ENCODE data around the gene SLC13A5. TPM values are rescaled to one million over a fixed set of nuclear protein-coding genes. Genes with fewer than 3 reads are reported as not detected.
A peak's percentile ranks its signal among the peaks of the same experiment; 100 is the strongest.
"Not testable (repeated sequence)": the region's sequence is repeated elsewhere in the genome, so short reads cannot be mapped to it uniquely, and the experiment has no call there.

SLC13A5 gene
- total and polyA plus RNA-seq, 2 donors = 0.05 to 0.14 TPM

- Histone ChIP-seq H3K4me3 (ENCODE audit: low read length in 2 of 2) (no peak overlapping the region), H3K36me3 (ENCODE audit: control insufficient read depth in 2 of 2, insufficient read depth in 2 of 2, low read length in 1 of 2) (no peaks in the 10 kb centered on the region), H3K27ac (ENCODE audit: low read depth in 1 of 2, low read length in 1 of 2) (no peak overlapping the region), H3K9me3 (ENCODE audit: control insufficient read depth in 2 of 2, insufficient read depth in 1 of 2, low read length in 1 of 2) (no peaks in the 10 kb centered on the region), H3K27me3 (ENCODE audit: control insufficient read depth in 2 of 2, insufficient read depth in 1 of 2, low read length in 1 of 2) (peaks cover 0 to 36% of the 10 kb centered on the region in 2 donors), H3K4me1 (ENCODE audit: control insufficient read depth in 2 of 2, insufficient read depth in 2 of 2, low read length in 2 of 2) (peaks cover 0 to under 1% of the 10 kb centered on the region in 2 donors)
- peak in 4 of 9 donors; percentile 24 to 51 (median 40) for DNase-seq (ENCODE audit: low read depth in 6 of 9, low spot score in 9 of 9)
- 28% methylated on average over 9 of the region's 9 CpGs for WGBS
These were observed 47.1 kb downstream of the SLC13A5 start for GRCh38 chr17:6666077-6666521.

DNA sequence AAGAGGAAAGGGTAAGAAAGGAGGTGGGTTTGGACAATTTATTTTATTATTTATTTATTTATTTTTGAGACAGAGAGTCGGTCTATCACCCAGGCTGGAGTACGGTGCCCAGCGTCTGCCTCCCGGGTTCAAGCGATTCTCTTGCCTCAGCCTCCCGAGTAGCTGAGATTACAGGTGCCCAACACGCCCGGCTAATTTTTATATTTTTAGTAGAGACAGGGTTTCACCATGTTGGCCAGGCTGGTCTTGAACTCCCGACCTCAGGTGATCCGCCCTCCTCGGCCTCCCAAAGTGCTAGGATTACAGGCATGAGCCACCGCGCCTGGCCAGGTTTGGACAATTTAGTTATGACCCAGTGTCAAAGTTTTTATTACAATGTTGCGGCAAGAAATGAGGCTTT, 50.0 kb downstream of the SLC13A5 start:
- H3K4me3 ChIP-seq (ENCODE audit: low read length in 2 of 2); H3K4me1 ChIP-seq (ENCODE audit: control insufficient read depth in 2 of 2, insufficient read depth in 2 of 2, low read length in 2 of 2); H3K36me3 ChIP-seq (ENCODE audit: control insufficient read depth in 2 of 2, insufficient read depth in 2 of 2, low read length in 1 of 2); H3K27ac ChIP-seq (ENCODE audit: low read depth in 1 of 2, low read length in 1 of 2); DNase-seq (ENCODE audit: low read depth in 6 of 9, low spot score in 9 of 9); H3K9me3 ChIP-seq (ENCODE audit: control insufficient read depth in 2 of 2, insufficient read depth in 1 of 2, low read length in 1 of 2): not testable (repeated sequence)
- 96% methylated on average over 14 of the region's 14 CpGs for WGBS
- H3K27me3 ChIP-seq (ENCODE audit: control insufficient read depth in 2 of 2, insufficient read depth in 1 of 2, low read length in 1 of 2) = peaks cover 0 to 47% of the 10 kb centered on the region in 2 donors

- Histone ChIP-seq H3K27ac (ENCODE audit: low read depth in 1 of 2, low read length in 1 of 2) (no peak overlapping the region), H3K4me3 (ENCODE audit: low read length in 2 of 2) (no peak overlapping the region), H3K36me3 (ENCODE audit: control insufficient read depth in 2 of 2, insufficient read depth in 2 of 2, low read length in 1 of 2) (no peaks in the 10 kb centered on the region), H3K9me3 (ENCODE audit: control insufficient read depth in 2 of 2, insufficient read depth in 1 of 2, low read length in 1 of 2) (no peaks in the 10 kb centered on the region), H3K4me1 (ENCODE audit: control insufficient read depth in 2 of 2, insufficient read depth in 2 of 2, low read length in 2 of 2) (peaks cover 4 to 13% of the 10 kb centered on the region in 2 donors), H3K27me3 (ENCODE audit: control insufficient read depth in 2 of 2, insufficient read depth in 1 of 2, low read length in 1 of 2) (peaks cover 0 to 50% of the 10 kb centered on the region in 2 donors)
- 85% methylated on average over 2 of the region's 2 CpGs for WGBS
- DNase-seq (ENCODE audit: low read depth in 6 of 9, low spot score in 9 of 9) = no peak
These were observed 51.7 kb downstream of the SLC13A5 start for GRCh38 chr17:6661464-6661848.

DNA sequence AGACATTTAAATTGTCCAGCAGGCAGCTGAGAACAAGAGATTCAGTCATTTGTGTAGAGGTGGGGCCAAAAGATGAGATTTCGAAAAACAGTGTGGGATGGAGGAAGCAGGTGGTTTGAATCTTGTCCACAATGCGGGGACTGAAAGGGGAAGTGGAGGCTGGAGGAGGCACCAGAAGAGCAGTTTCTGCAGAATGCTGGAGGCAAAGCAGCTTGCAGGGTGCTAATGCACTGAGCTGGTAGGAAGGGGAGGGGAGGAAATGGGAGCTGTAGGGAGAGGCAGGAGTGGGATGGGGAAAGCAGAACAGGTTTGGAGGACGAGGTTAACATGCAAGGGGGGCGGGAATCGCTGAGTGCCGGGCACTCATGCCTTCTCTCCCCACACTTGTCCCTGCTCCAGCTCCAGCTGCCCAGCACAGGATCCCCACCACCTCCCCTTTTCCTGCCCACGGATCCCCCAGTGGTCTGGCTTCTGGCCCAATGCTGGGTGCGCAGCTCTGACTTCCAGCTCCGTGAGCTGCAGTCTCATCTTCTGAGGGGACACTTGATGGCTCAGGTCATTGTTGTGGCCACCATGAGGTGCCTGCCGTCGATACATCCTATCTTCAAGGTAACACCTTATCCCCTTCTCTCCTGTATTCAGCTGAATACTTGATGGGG, 52.2 kb downstream of the SLC13A5 start:
- Histone ChIP-seq H3K4me3 (ENCODE audit: low read length in 2 of 2) (no peak overlapping the region), H3K4me1 (ENCODE audit: control insufficient read depth in 2 of 2, insufficient read depth in 2 of 2, low read length in 2 of 2) (peaks cover 4 to 13% of the 10 kb centered on the region in 2 donors), H3K36me3 (ENCODE audit: control insufficient read depth in 2 of 2, insufficient read depth in 2 of 2, low read length in 1 of 2) (no peaks in the 10 kb centered on the region), H3K27me3 (ENCODE audit: control insufficient read depth in 2 of 2, insufficient read depth in 1 of 2, low read length in 1 of 2) (peaks cover 0 to 49% of the 10 kb centered on the region in 2 donors), H3K27ac (ENCODE audit: low read depth in 1 of 2, low read length in 1 of 2) (no peak overlapping the region), H3K9me3 (ENCODE audit: control insufficient read depth in 2 of 2, insufficient read depth in 1 of 2, low read length in 1 of 2) (no peaks in the 10 kb centered on the region)
- WGBS = 4% methylated on average over 11 of the region's 11 CpGs
- no peak for DNase-seq (ENCODE audit: low read depth in 6 of 9, low spot score in 9 of 9)

DNA sequence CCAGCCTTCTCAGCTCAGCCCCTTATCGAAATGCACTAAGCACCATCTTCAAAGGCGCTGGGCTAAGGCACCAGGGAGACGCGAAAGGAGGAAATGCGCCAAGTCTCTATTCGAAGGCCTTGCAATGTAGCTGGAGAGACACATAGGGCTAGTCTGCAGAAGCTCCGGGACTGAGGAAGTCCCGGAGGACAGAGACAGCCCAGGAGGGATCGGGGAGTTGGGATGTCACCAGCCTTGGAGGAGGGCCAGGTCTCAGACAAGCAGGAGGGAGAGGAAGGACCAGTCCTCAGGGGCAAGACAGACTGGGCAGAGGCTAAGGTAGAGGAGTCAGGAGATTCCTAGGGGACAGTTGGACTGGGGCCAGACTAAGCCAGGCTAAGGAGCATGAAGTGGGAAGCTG, 53.1 kb downstream of the SLC13A5 start:
- Histone ChIP-seq H3K36me3 (ENCODE audit: control insufficient read depth in 2 of 2, insufficient read depth in 2 of 2, low read length in 1 of 2) (no peaks in the 10 kb centered on the region), H3K27me3 (ENCODE audit: control insufficient read depth in 2 of 2, insufficient read depth in 1 of 2, low read length in 1 of 2) (peaks cover 4 to 55% of the 10 kb centered on the region in 2 donors), H3K27ac (ENCODE audit: low read depth in 1 of 2, low read length in 1 of 2) (no peak overlapping the region), H3K4me3 (ENCODE audit: low read length in 2 of 2) (no peak overlapping the region), H3K9me3 (ENCODE audit: control insufficient read depth in 2 of 2, insufficient read depth in 1 of 2, low read length in 1 of 2) (no peaks in the 10 kb centered on the region), H3K4me1 (ENCODE audit: control insufficient read depth in 2 of 2, insufficient read depth in 2 of 2, low read length in 2 of 2) (peaks cover 8 to 17% of the 10 kb centered on the region in 2 donors)
- DNase-seq (ENCODE audit: low read depth in 6 of 9, low spot score in 9 of 9) = no peak
- WGBS = 87% methylated on average over 9 of the region's 9 CpGs

DNA sequence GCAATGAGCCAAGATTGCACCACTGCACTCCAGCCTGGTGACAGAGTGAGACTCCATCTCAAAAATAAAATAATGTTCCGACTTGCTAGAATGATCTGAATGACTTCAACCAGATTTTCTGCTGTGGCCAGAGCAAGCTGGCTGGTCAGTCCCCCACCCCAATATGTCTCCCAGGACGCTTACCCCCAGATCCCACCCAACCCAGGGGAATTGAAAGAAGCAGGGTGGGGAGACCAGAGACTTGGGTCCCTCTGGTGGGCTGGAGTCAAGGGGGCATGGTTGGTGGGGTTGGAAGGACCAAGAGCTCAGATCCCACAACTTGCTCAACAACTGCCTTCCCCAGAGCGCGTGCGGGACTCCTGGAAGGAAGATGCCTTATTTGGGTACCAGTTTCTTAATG, 54.8 kb downstream of the SLC13A5 start:
- not testable (repeated sequence) for DNase-seq (ENCODE audit: low read depth in 6 of 9, low spot score in 9 of 9); H3K9me3 ChIP-seq (ENCODE audit: control insufficient read depth in 2 of 2, insufficient read depth in 1 of 2, low read length in 1 of 2); H3K27ac ChIP-seq (ENCODE audit: low read depth in 1 of 2, low read length in 1 of 2); H3K36me3 ChIP-seq (ENCODE audit: control insufficient read depth in 2 of 2, insufficient read depth in 2 of 2, low read length in 1 of 2); H3K4me3 ChIP-seq (ENCODE audit: low read length in 2 of 2)
- WGBS = 98% methylated on average over 5 of the region's 5 CpGs
- peaks cover 16 to 71% of the 10 kb centered on the region in 2 donors for H3K27me3 ChIP-seq (ENCODE audit: control insufficient read depth in 2 of 2, insufficient read depth in 1 of 2, low read length in 1 of 2)
- H3K4me1 ChIP-seq (ENCODE audit: control insufficient read depth in 2 of 2, insufficient read depth in 2 of 2, low read length in 2 of 2) = peaks cover 9 to 26% of the 10 kb centered on the region in 2 donors

DNA sequence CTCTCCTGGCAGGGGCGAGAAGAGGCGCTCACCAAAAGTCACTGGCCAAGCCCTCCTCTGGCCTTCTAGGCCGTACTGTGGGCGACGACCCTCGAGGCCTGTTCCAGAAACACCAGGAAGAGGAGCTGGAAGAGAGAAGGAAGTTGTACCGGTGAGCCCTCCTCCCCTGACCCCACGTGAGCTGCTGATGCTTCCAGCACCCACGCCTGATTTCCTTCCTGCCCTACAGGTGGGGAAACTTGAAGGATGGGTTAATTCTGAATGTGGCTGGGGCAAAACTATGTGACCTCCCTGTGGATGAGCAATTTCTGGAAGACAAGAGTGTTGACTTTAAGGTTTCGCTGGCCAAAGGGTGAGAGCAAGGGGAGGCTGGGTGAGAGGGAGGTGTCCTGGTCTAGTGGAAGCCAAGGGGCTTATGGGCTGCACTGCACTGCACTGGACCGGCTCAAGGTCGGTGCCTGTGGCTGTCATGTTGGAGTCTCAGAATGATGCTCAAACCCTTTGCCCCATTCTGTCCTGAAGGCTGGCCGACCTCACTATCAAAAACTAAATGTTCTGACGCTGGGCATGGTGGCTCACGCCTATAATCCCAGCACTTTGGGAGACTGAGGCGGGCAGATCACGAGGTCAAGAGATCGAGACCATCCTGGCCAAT, 55.4 kb downstream of the SLC13A5 start:
- no peak for DNase-seq (ENCODE audit: low read depth in 6 of 9, low spot score in 9 of 9)
- 72% methylated on average over 18 of the region's 18 CpGs for WGBS
- Histone ChIP-seq H3K36me3 (ENCODE audit: control insufficient read depth in 2 of 2, insufficient read depth in 2 of 2, low read length in 1 of 2) (no peaks in the 10 kb centered on the region), H3K27ac (ENCODE audit: low read depth in 1 of 2, low read length in 1 of 2) (no peak overlapping the region), H3K27me3 (ENCODE audit: control insufficient read depth in 2 of 2, insufficient read depth in 1 of 2, low read length in 1 of 2) (peaks cover 18 to 77% of the 10 kb centered on the region in 2 donors), H3K9me3 (ENCODE audit: control insufficient read depth in 2 of 2, insufficient read depth in 1 of 2, low read length in 1 of 2) (no peaks in the 10 kb centered on the region), H3K4me1 (ENCODE audit: control insufficient read depth in 2 of 2, insufficient read depth in 2 of 2, low read length in 2 of 2) (peaks cover 9 to 26% of the 10 kb centered on the region in 2 donors), H3K4me3 (ENCODE audit: low read length in 2 of 2) (peak overlapping the region; percentile 30 to 45)

- Histone ChIP-seq H3K4me3 (ENCODE audit: low read length in 2 of 2) (peak overlapping the region; percentile 30 to 45), H3K4me1 (ENCODE audit: control insufficient read depth in 2 of 2, insufficient read depth in 2 of 2, low read length in 2 of 2) (peaks cover 14 to 30% of the 10 kb centered on the region in 2 donors), H3K27me3 (ENCODE audit: control insufficient read depth in 2 of 2, insufficient read depth in 1 of 2, low read length in 1 of 2) (peaks cover 25 to 80% of the 10 kb centered on the region in 2 donors)
- WGBS = 5% methylated on average over 53 of the region's 55 CpGs
- not testable (repeated sequence) for H3K36me3 ChIP-seq (ENCODE audit: control insufficient read depth in 2 of 2, insufficient read depth in 2 of 2, low read length in 1 of 2); H3K27ac ChIP-seq (ENCODE audit: low read depth in 1 of 2, low read length in 1 of 2); H3K9me3 ChIP-seq (ENCODE audit: control insufficient read depth in 2 of 2, insufficient read depth in 1 of 2, low read length in 1 of 2)
- DNase-seq (ENCODE audit: low read depth in 6 of 9, low spot score in 9 of 9) = peak in 3 of 9 donors; percentile 32 to 61 (median 37)
These were observed 56.2 kb downstream of the SLC13A5 start for GRCh38 chr17:6656797-6657632.

Measured in thymus (tissue), 11 donors.